Upper lobe of left lung (tissue), 6 donors: Measurements from ENCODE around the gene CASS4. TPM values are rescaled to one million over a fixed set of nuclear protein-coding genes. Genes with fewer than 3 reads are reported as not detected.

Experiments used
- ATAC-seq, 2 donors: fragments of 200-7000 bp; cut with Tn5 transposase; one replicate each; pipeline ENCODE4 v1.9.1; 2022; ENCODE audit warnings: mild to moderate bottlenecking in 2 of 2, moderate library complexity in 2 of 2; ENCODE audit not compliant: low FRiP score in 2 of 2
- DNase-seq, 2 donors: peaks; one replicate each; pipeline ENCODE4 v3.0.0-alpha.2; 2019 to 2020
- H3K27ac ChIP-seq, 4 donors: fragments of 200-600 bp; sonication (generic); one replicate each; pipeline ENCODE4 v1.5.1; 2016 to 2019
- H3K27me3 ChIP-seq, 4 donors: fragments of 200-600 bp; sonication (generic); one replicate each; pipeline ENCODE4 v1.5.1; 2017 to 2019
- H3K36me3 ChIP-seq, 4 donors: fragments of 200-600 bp; sonication (generic); one replicate each; pipeline ENCODE4 v1.5.1; 2016 to 2019
- H3K4me1 ChIP-seq, 4 donors: fragments of 200-600 bp; sonication (generic); one replicate each; pipeline ENCODE4 v1.5.1; 2018 to 2019
- H3K4me3 ChIP-seq, 4 donors: fragments of 200-600 bp; sonication (generic); one replicate each; pipeline ENCODE4 v1.5.1; 2017 to 2019; ENCODE audit warnings: mild to moderate bottlenecking in 2 of 4, moderate library complexity in 1 of 4
- H3K9me3 ChIP-seq, 4 donors: fragments of 200-600 bp; sonication (generic); one replicate each; pipeline ENCODE4 v1.5.1; 2018 to 2019
- EP300 ChIP-seq, 4 donors: sonication (generic); formaldehyde crosslinking; IDR thresholded peaks; one replicate each; pipeline ENCODE4 v1.5.1; 2017; ENCODE audit warnings: antibody characterized with exemption in 4 of 4, control low read depth in 2 of 4
- POLR2A ChIP-seq, 4 donors: fragments of 450-650 bp; IDR thresholded peaks; one replicate each; pipeline ENCODE4 v1.5.1; 2016 to 2017; ENCODE audit warnings: antibody characterized with exemption in 4 of 4, mild to moderate bottlenecking in 2 of 4
- POLR2AphosphoS5 ChIP-seq, 2 donors: sonication (generic); formaldehyde crosslinking; IDR thresholded peaks; one replicate each; pipeline ENCODE4 v1.5.1; 2017; ENCODE audit warnings: antibody characterized with exemption in 2 of 2
- WGBS, 2 donors: methylation state at CpG; one replicate each; pipeline ENCODE4 v1.1.5; 2017 to 2018; 5-methylcytosine and 5-hydroxymethylcytosine counted together
- total RNA-seq, 6 donors: library from RNA; depleted of rRNA in 4 of 6; stranded (reverse); fragments of >200 nt in 4 of 6; gene quantifications; one replicate each; pipeline versions ENCODE4 v1.1.0 to v1.2.1, GENCODE V29; 2016 to 2021
- TF ChIP-seq, protein P1 (sequence below), 6 experiments: fragments of 450-650 bp in 4 of 6; fragments of 200-600 bp in 2 of 6; sonication (generic) in 2 of 6; IDR thresholded peaks; one replicate each; pipeline ENCODE4 v1.5.1; 2016 to 2019; ENCODE audit warnings: antibody characterized with exemption in 6 of 6
- donor health status: DM: no; HTN: no; CAD: no; lungs with moderate emphysema.
- donor health status: DM: no; HTN: yes; CAD: no; lungs with severe emphysema.

Gene CASS4
- total RNA-seq, 6 donors from 2014 or later: 13.4 to 31.4 (median 19.5) TPM

DNA sequence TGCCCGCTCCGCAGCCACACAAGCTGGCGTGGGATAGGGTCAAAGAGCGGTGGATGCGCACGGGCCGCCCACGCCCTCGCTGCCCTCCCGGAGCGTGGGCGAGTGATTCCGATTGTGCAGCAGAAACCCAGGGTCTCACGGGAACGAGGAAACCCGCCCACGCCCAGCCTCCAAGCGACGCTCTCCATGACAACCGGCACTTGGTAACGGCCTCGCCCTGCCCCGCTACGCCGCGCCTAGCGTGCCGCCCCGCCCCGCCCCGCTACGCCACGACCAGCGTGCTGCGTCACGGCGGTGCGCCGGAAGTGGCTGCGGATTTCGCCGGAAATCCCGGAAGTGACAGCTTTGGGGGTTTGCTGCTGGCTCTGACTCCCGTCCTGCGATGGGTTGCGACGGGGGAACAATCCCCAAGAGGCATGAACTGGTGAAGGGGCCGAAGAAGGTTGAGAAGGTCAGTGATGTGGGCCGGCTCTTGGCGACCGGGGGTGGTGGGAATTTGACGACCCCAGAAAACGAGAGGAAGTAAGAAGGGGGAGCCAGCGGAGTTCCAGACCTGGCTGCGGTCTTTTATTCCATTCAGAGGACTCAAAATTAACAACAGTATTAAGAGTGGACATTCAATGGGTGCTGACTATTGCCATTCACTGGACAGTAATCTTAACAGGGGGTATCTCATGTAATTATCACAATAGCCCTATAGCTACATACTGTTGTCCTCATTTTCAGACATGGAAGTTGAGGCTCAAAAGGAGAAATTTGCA, 56.4 kb downstream of the CASS4 start, which contains the start of gene RTF2:
Gene RTF2, plus strand, starts transcription at position 312 of the 761 bp plus-strand sequence. Its CDS starts 71 bp downstream, at position 383.
- H3K4me1 ChIP-seq: peaks cover 14 to 29% (median 17%) of the 10 kb centered on the region in 4 donors
- H3K27ac ChIP-seq: peak within 1 kb of the TSS; percentile 86 to 95 (median 88)
- ATAC-seq (peak; percentile 98 to 100), DNase-seq (peak; percentile 91 to 100)
- 0% methylated on average over 31 to 34 of the region's 55 CpGs for WGBS, 2 donors
- H3K36me3 ChIP-seq: peaks cover 0 to 20% (median 7%) of the 10 kb centered on the region in 4 donors
- TF ChIP-seq, protein P1, sequence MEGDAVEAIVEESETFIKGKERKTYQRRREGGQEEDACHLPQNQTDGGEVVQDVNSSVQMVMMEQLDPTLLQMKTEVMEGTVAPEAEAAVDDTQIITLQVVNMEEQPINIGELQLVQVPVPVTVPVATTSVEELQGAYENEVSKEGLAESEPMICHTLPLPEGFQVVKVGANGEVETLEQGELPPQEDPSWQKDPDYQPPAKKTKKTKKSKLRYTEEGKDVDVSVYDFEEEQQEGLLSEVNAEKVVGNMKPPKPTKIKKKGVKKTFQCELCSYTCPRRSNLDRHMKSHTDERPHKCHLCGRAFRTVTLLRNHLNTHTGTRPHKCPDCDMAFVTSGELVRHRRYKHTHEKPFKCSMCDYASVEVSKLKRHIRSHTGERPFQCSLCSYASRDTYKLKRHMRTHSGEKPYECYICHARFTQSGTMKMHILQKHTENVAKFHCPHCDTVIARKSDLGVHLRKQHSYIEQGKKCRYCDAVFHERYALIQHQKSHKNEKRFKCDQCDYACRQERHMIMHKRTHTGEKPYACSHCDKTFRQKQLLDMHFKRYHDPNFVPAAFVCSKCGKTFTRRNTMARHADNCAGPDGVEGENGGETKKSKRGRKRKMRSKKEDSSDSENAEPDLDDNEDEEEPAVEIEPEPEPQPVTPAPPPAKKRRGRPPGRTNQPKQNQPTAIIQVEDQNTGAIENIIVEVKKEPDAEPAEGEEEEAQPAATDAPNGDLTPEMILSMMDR (IDR thresholded peaks at IDR 0.05): peak in 2 of 6 experiments; percentile 16 to 22
- TF ChIP-seq POLR2AphosphoS5 (IDR thresholded peaks at IDR 0.05): peak; percentile 96 to 99
- TF ChIP-seq EP300 (IDR thresholded peaks at IDR 0.05): peak in 2 of 4 donors; percentile 66 to 86
- TF ChIP-seq POLR2A (IDR thresholded peaks at IDR 0.05): peak; percentile 7 to 79 (median 40)
- H3K9me3 ChIP-seq: no peaks in the 10 kb centered on the region
- H3K27me3 ChIP-seq: no peaks in the 10 kb centered on the region
- peak within 1 kb of the TSS; percentile 72 to 91 (median 78) for H3K4me3 ChIP-seq

DNA sequence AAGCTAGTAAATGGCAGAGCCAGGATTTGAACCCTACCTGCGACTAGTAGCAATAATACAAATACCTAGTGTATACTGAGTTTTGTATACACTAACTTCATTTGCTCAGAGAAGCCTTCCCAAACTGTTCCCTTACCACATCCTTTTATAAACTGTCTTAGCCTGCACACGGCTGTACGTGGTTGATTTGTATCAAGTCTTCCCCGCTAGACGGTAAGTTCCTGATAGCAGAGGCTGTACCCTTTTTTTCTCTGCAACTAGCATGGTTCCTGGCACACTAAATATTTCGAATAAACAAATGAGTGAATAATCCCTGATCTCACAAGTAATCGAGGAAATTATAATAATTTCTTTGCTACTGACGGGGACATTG, 57.0 kb downstream of the CASS4 start:
- peaks cover 5 to 25% (median 13%) of the 10 kb centered on the region in 4 donors for H3K36me3 ChIP-seq
- peak overlapping the region; percentile 72 to 91 (median 78) for H3K4me3 ChIP-seq
- ATAC-seq (no peak), DNase-seq (no peak)
- H3K9me3 ChIP-seq: no peaks in the 10 kb centered on the region
- H3K4me1 ChIP-seq: peaks cover 14 to 29% (median 17%) of the 10 kb centered on the region in 4 donors
- 25 to 29% methylated on average over 8 of the region's 8 CpGs for WGBS, 2 donors
- TF ChIP-seq POLR2AphosphoS5 (IDR thresholded peaks at IDR 0.05) (no peak), EP300 (IDR thresholded peaks at IDR 0.05) (no peak), POLR2A (IDR thresholded peaks at IDR 0.05) (no peak)
- TF ChIP-seq, protein P1 (IDR thresholded peaks at IDR 0.05): no peak
- peak overlapping the region; percentile 86 to 95 (median 88) for H3K27ac ChIP-seq
- H3K27me3 ChIP-seq: no peaks in the 10 kb centered on the region

DNA sequence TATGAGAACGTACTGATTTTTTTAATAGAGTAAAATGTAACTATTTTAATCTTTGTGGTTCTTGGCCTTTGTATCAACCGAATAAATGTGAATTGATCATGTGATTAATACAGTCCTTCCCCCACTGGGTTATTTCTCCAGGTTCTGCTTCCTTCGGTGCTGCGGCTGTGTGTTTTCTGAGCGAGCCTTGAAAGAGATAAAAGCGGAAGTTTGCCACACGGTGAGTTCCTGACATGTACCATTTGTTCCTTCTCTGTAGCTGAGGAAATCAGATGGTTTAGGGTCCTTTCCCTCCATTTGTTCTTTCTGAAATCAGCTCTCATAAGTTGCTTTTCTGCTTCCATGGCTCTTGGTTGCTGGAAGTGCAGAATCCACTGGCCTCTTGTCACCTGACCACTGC, 71.9 kb downstream of the CASS4 start:
- TF ChIP-seq POLR2AphosphoS5 (IDR thresholded peaks at IDR 0.05) (no peak), EP300 (IDR thresholded peaks at IDR 0.05) (no peak), POLR2A (IDR thresholded peaks at IDR 0.05) (no peak)
- TF ChIP-seq, protein P1 (IDR thresholded peaks at IDR 0.05): no peak
- Histone ChIP-seq H3K27me3 (no peaks in the 10 kb centered on the region), H3K36me3 (peaks cover 13 to 96% (median 58%) of the 10 kb centered on the region in 4 donors), H3K4me3 (no peak overlapping the region), H3K9me3 (no peaks in the 10 kb centered on the region), H3K4me1 (no peaks in the 10 kb centered on the region), H3K27ac (peak overlapping the region; percentile 46 to 68 (median 60))
- peak in 1 of 2 donors; percentile 44 for DNase-seq
- WGBS, 2 donors: 58 to 76% methylated on average over 7 of the region's 7 CpGs
- no peak for ATAC-seq

DNA sequence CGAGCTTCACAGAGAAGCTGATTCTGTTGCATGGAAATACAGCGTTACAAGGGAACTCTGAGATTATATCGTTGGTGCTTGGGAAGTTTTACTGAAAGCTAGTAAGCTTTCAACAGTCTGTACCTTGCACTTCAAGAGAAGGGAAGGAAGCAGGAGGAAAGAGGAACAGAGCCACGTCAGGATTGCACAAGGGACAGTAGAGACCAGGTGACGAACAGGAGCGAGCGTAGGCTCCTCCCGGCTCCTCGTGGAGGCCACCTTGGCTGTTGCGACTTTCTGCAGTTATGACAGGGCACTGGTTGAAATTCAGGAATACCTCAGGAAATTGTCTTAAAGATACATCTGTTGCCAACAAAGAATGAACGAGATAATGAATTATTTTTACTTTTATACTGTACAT, 75.2 kb downstream of the CASS4 start:
- 62 to 79% methylated on average over 11 of the region's 11 CpGs for WGBS, 2 donors
- H3K36me3 ChIP-seq: peaks cover 0 to 90% (median 56%) of the 10 kb centered on the region in 4 donors
- no peaks in the 10 kb centered on the region for H3K4me1 ChIP-seq
- no peaks in the 10 kb centered on the region for H3K9me3 ChIP-seq
- ATAC-seq: peak in 1 of 2 donors; percentile 32
- no peak overlapping the region for H3K4me3 ChIP-seq
- peak; percentile 22 to 40 for TF ChIP-seq POLR2AphosphoS5 (IDR thresholded peaks at IDR 0.05)
- TF ChIP-seq, protein P1 (IDR thresholded peaks at IDR 0.05): no peak
- DNase-seq: peak in 1 of 2 donors; percentile 60
- H3K27me3 ChIP-seq: no peaks in the 10 kb centered on the region
- peak overlapping the region; percentile 28 to 76 (median 64) for H3K27ac ChIP-seq
